K562 (cell line): ENCODE results near the gene SIRT7. TPM values are rescaled to one million over a fixed set of nuclear protein-coding genes. Genes with fewer than 3 reads are reported as not detected.

Experiments used
- CREBBP ChIP-seq: IDR thresholded peaks from one replicate; pipeline ENCODE4 v1.6.1; 2012; ENCODE audit warnings: low read depth, mild to moderate bottlenecking, control low read depth, inconsistent platforms, low read length
- HNRNPH1 ChIP-seq: fragments of 200-400 bp; formaldehyde crosslinking; optimal IDR thresholded peaks from 2 replicates; pipeline ENCODE3; 2017; ENCODE audit warnings: low read depth, mild to moderate bottlenecking, low read length, moderate library complexity
- KDM5B ChIP-seq: fragments of 200-600 bp; sonication (generic); IDR thresholded peaks from 2 replicates; pipeline ENCODE4 v1.6.1; 2012; ENCODE audit warnings: low read depth, mild to moderate bottlenecking, moderate library complexity, low read length, control low read depth, inconsistent platforms; ENCODE audit not compliant: insufficient replicate concordance
- KLF1 ChIP-seq: fragments of 450-650 bp; IDR thresholded peaks from 2 replicates; pipeline ENCODE4 v1.6.1; 2016; ENCODE audit warnings: missing genetic modification characterization, missing compliant biosample characterization
- NFE2 ChIP-seq: IDR thresholded peaks from 2 replicates; pipeline ENCODE4 v1.6.1; 2014; ENCODE audit warnings: antibody characterized with exemption, low read depth
- NR2C1 ChIP-seq, 2 experiments: fragments of 450-650 bp; IDR thresholded peaks; 2 replicates each; pipeline ENCODE4 v1.6.1; 2017; ENCODE audit warnings: mild to moderate bottlenecking in 2 of 2, antibody characterized with exemption in 1 of 2, inconsistent platforms in 1 of 2, missing compliant biosample characterization in 1 of 2, missing genetic modification characterization in 1 of 2
- PHF8 ChIP-seq: fragments of 200-600 bp; sonication (generic); IDR thresholded peaks from 2 replicates; pipeline ENCODE4 v1.6.1; 2012; ENCODE audit warnings: mixed run types, mild to moderate bottlenecking, inconsistent platforms, low read length, moderate library complexity, borderline replicate concordance
- SAP30 ChIP-seq: fragments of 200-600 bp; sonication (generic); IDR thresholded peaks from 2 replicates; pipeline ENCODE4 v1.6.1; 2012; ENCODE audit warnings: borderline replicate concordance, low read depth, mild to moderate bottlenecking, moderate library complexity, low read length, control low read depth, inconsistent platforms; ENCODE audit not compliant: insufficient read depth, poor library complexity, severe bottlenecking
- TFAM ChIP-seq: fragments of 250-450 bp; sonication (Bioruptor Pico); conservative IDR thresholded peaks from 2 replicates; pipeline ENCODE4 v1.5.0; 2021; ENCODE audit warnings: mild to moderate bottlenecking, moderate library complexity
- polyA plus RNA-seq, 8 experiments: library from polyadenylated mRNA; depleted of rRNA in 4 of 8; stranded (reverse) in 5 of 8; unstranded in 3 of 8; fragments of >200 nt; fragmentation: Nextera tagmentation in 2 of 8; fragmentation: Illumina TruSeq in 1 of 8; extraction: Ambion mirVana in 2 of 8; extraction: Trizol in 1 of 8; gene quantifications; 2 replicates each; pipeline versions ENCODE4 v1.2.1 to v1.2.3, GENCODE V29; 2011 to 2014; ENCODE audit warnings: inconsistent platforms in 1 of 8, missing spikeins in 1 of 8
- total RNA-seq, 7 experiments: library from RNA; depleted of rRNA in 6 of 7; stranded (reverse); fragments of >200 nt in 6 of 7; fragmentation: Illumina TruSeq in 2 of 7; extraction: Trizol in 2 of 7; gene quantifications; 2 replicates each; pipeline versions ENCODE4 v1.2.1 to v1.2.3, GENCODE V29; 2011 to 2021; ENCODE audit warnings: low replicate concordance in 1 of 7

The SIRT7 gene
- total and polyA plus RNA-seq, 9 of the 15 experiments (the other 6 are each of a cell fraction or from before 2014, with no cell fraction given), result 1.6 to 54.8 (median 20.3) TPM

DNA sequence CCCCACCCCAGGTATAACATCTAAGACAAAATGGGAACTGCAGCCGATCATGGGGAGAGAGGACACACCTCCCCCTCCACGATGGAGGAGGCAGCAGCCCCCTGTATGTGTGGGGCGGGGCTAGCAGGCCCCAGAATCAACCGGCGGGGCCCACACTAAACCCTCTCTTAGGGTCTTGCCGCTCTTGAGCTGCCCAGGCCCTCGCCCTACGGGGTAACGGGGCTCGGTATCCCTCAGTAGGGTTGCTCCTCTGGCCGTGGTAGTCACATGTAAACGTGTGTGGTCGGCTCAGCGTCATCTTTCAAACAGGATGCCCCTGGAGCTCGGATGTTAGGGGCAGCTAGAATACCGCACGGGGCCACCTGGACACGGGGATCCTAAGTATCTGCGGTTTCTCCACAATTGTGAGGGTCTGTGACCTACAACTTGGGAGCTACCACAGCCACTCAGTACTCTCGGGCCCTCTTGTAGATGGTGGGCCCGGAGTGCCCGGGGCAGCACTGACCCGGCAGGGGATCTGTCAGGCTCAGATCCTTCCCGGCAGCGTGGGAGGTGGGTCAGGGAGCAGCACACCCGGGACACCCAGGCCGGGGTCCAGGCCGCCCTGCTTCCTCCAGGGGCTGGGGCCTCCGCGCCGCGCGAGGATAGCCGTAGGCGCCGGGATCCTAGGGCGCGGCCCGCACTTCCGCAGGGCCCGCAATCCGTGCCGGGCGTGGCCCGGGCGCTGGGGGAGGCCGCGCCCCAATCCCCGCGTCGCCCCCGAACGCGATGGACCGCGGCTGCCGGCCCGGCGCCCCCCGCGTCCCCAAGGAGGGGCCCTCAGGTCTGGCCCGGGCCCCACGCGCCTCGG lies 47.6 kb downstream of the SIRT7 start (continued):
- TF ChIP-seq NFE2 (no peak), KDM5B (peak; percentile 41), HNRNPH1 (peak; percentile 28), NR2C1 (IDR thresholded peaks at IDR 0.05) (no peak), NR2C1 (tag; IDR thresholded peaks at IDR 0.05) (no peak), TFAM (CRISPR knock-in tag) (no peak), PHF8 (no peak), KLF1 (peak; percentile 62; the same call in 1 of the 2 replicates), CREBBP (no peak), SAP30 (peak; percentile 77)
